ENCODE results near the gene TMEM101. TPM values are rescaled to one million over a fixed set of nuclear protein-coding genes. Genes with fewer than 3 reads are reported as not detected.

TMEM101 gene
- total RNA-seq, 1 experiment from 2014 or later: 18.6 TPM

DNA sequence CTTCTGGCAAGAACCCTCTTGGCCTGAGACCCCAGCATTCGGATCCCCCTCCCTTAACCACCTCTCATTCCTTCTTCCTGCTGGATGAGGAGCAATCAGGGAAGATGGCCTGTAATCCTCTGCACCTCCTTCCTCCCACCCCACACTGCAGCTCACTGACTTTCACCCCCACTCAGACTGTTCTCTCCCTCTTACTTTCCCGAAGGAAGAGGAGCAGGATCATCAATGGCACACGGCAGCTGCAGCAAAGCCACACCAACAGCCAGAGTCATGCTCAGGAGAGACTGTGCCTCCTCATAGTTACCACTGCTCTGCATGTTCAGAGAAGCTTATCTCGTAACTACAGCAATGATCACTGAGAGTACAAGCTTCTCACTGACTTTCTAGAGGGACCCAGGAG lies 10.1 kb upstream of the TMEM101 start:
- H3K4ac ChIP-seq (ENCODE audit: low read depth, low read length): no peak overlapping the region
- Mint-ChIP-seq H3K4me1 (no peaks in the 10 kb centered on the region), H3K4me3 (no peak overlapping the region), H3K27me3 (ENCODE audit: low read depth) (no peaks in the 10 kb centered on the region), H3K36me3 (ENCODE audit: insufficient read depth in 1 of 3, low read depth in 3 of 3) (peaks cover 4 to 38% (median 18%) of the 10 kb centered on the region in 3 experiments; a peak in 6 of 7 replicates), H3K9me3 (no peaks in the 10 kb centered on the region), H3K27ac (peak overlapping the region in 2 of 3 experiments; percentile 62 to 74; a peak in 4 of 7 replicates)
- no peaks in the 10 kb centered on the region for H3K23me2 ChIP-seq (ENCODE audit: insufficient read length, low read depth, low read length, poor library complexity, severe bottlenecking)
- H3K18ac ChIP-seq (ENCODE audit: insufficient read length, low read depth, low read length): no peak overlapping the region
- H3K14ac ChIP-seq (ENCODE audit: insufficient read depth, low read length): no peak overlapping the region
- no peak overlapping the region for H2AK5ac ChIP-seq (ENCODE audit: insufficient read length, low read length)
- H3T11ph ChIP-seq (ENCODE audit: low read length): no peak overlapping the region
- H2BK5ac ChIP-seq (ENCODE audit: insufficient read length, low read length): no peak overlapping the region
- no peak overlapping the region for H2AFZ ChIP-seq (ENCODE audit: low read length)
- H4K8ac ChIP-seq (replicated peaks; ENCODE audit: insufficient read length, low read depth, low read length): no peak overlapping the region
- H3K4me2 ChIP-seq (ENCODE audit: insufficient read depth, insufficient read length, low read length): no peak overlapping the region
- H3K27me3 ChIP-seq (ENCODE audit: insufficient read depth, low read length): no peaks in the 10 kb centered on the region
- H2BK12ac ChIP-seq (ENCODE audit: insufficient read length, low read depth, low read length): no peak overlapping the region
- no peak overlapping the region for H4K91ac ChIP-seq (ENCODE audit: insufficient read length, low read depth, low read length)
- no peaks in the 10 kb centered on the region for H4K20me1 ChIP-seq (ENCODE audit: control insufficient read depth, insufficient read depth, insufficient read length)
- H3K9me3 ChIP-seq (ENCODE audit: control insufficient read depth, low read depth, low read length): no peaks in the 10 kb centered on the region
- no peaks in the 10 kb centered on the region for H3K79me2 ChIP-seq (ENCODE audit: insufficient read depth, low read length)
- H3K9ac ChIP-seq (ENCODE audit: extremely low read depth, insufficient read length, low read length): no peak overlapping the region
- no peaks in the 10 kb centered on the region for H3K4me1 ChIP-seq (ENCODE audit: insufficient read depth, low read length)
- H3K27ac ChIP-seq (ENCODE audit: insufficient read length, low read depth, low read length): no peak overlapping the region
- DNase-seq: no peak
- no peak overlapping the region for H2BK20ac ChIP-seq (ENCODE audit: low read depth, low read length, poor library complexity, severe bottlenecking)
- H3K23ac ChIP-seq (ENCODE audit: insufficient read length, low read depth, low read length): no peak overlapping the region
- no peak overlapping the region for H4K5ac ChIP-seq (ENCODE audit: insufficient read length, low read depth, low read length)
- no peaks in the 10 kb centered on the region for H3K79me1 ChIP-seq (ENCODE audit: insufficient read depth, low read depth, low read length, poor library complexity, severe bottlenecking)
- H2BK120ac ChIP-seq (ENCODE audit: low read depth, low read length, poor library complexity, severe bottlenecking): no peak overlapping the region
- H3K56ac ChIP-seq (ENCODE audit: insufficient read length, low read depth, low read length): no peak overlapping the region
- H2BK15ac ChIP-seq (ENCODE audit: low read depth, low read length): no peak overlapping the region
- TF ChIP-seq, protein P1, sequence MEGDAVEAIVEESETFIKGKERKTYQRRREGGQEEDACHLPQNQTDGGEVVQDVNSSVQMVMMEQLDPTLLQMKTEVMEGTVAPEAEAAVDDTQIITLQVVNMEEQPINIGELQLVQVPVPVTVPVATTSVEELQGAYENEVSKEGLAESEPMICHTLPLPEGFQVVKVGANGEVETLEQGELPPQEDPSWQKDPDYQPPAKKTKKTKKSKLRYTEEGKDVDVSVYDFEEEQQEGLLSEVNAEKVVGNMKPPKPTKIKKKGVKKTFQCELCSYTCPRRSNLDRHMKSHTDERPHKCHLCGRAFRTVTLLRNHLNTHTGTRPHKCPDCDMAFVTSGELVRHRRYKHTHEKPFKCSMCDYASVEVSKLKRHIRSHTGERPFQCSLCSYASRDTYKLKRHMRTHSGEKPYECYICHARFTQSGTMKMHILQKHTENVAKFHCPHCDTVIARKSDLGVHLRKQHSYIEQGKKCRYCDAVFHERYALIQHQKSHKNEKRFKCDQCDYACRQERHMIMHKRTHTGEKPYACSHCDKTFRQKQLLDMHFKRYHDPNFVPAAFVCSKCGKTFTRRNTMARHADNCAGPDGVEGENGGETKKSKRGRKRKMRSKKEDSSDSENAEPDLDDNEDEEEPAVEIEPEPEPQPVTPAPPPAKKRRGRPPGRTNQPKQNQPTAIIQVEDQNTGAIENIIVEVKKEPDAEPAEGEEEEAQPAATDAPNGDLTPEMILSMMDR (conservative IDR thresholded peaks at IDR 0.05): no peak
- no CpG with 5 or more reads among the region's 4 CpGs for WGBS (ENCODE audit: extremely low coverage, insufficient read length, low lambda C conversion rate)
